DOHH2 (cell line): Measurements from ENCODE around the gene POP5.

Experiments
- CTCF ChIP-seq: fragments of 200-600 bp; sonication (generic); IDR thresholded peaks from one replicate; pipeline ENCODE4 v1.5.1; 2014; ENCODE audit warnings: antibody characterized with exemption, mild to moderate bottlenecking, low read depth, low read length; ENCODE audit not compliant: poor library complexity, severe bottlenecking
- EZH2phosphoT487 ChIP-seq: fragments of 200-600 bp; sonication (generic); IDR thresholded peaks from 2 replicates; pipeline ENCODE4 v1.6.1; 2017; ENCODE audit warnings: borderline replicate concordance, mild to moderate bottlenecking, antibody characterized with exemption, low read length, moderate library complexity, mixed read lengths

GRCh38 chr12:120542166-120542565, 39.0 kb downstream of the POP5 start:
- no peak for TF ChIP-seq CTCF
- TF ChIP-seq EZH2phosphoT487 = no peak
